Left hindlimb (tissue), 1 donor: ENCODE results near the gene MLST8.

Source experiments
- DNase-seq: peaks from one replicate; pipeline ENCODE4 v3.0.0-alpha.2; 2018

MLST8 gene

GRCh38 chr16:2173916-2174315, 31.3 kb upstream of the MLST8 start:
- DNase-seq = no peak

GRCh38 chr16:2174396-2175131, 30.7 kb upstream of the MLST8 start:
- DNase-seq = no peak

- no peak for DNase-seq
These were observed 29.8 kb upstream of the MLST8 start for GRCh38 chr16:2175454-2175853.

GRCh38 chr16:2176047-2176446, 29.2 kb upstream of the MLST8 start:
- DNase-seq = no peak

- DNase-seq = no peak
These were observed 28.2 kb upstream of the MLST8 start for GRCh38 chr16:2177101-2177500.

GRCh38 chr16:2177561-2177960, 27.7 kb upstream of the MLST8 start:
- no peak for DNase-seq

GRCh38 chr16:2178321-2179106, 26.7 kb upstream of the MLST8 start:
- DNase-seq = no peak

- no peak for DNase-seq
These were observed 26.1 kb upstream of the MLST8 start for GRCh38 chr16:2179107-2179501.

- DNase-seq = no peak
These were observed 25.7 kb upstream of the MLST8 start for GRCh38 chr16:2179576-2179975.

GRCh38 chr16:2180461-2180860, 24.8 kb upstream of the MLST8 start:
- no peak for DNase-seq

- no peak for DNase-seq
These were observed 24.0 kb upstream of the MLST8 start for GRCh38 chr16:2180962-2181923.

GRCh38 chr16:2181952-2182351, 23.3 kb upstream of the MLST8 start:
- no peak for DNase-seq

- no peak for DNase-seq
These were observed 21.6 kb upstream of the MLST8 start for GRCh38 chr16:2183671-2184070.

- DNase-seq = no peak
These were observed 20.9 kb upstream of the MLST8 start for GRCh38 chr16:2184346-2184745.

GRCh38 chr16:2184962-2185361, 20.3 kb upstream of the MLST8 start:
- no peak for DNase-seq

- DNase-seq = no peak
These were observed 19.2 kb upstream of the MLST8 start for GRCh38 chr16:2186064-2186463.

GRCh38 chr16:2186505-2186904, 18.7 kb upstream of the MLST8 start:
- no peak for DNase-seq

GRCh38 chr16:2187212-2187611, 18.0 kb upstream of the MLST8 start:
- no peak for DNase-seq

- no peak for DNase-seq
These were observed 16.9 kb upstream of the MLST8 start for GRCh38 chr16:2188395-2188794.

- no peak for DNase-seq
These were observed 15.9 kb upstream of the MLST8 start for GRCh38 chr16:2189252-2189893.

- no peak for DNase-seq
These were observed 15.1 kb upstream of the MLST8 start for GRCh38 chr16:2190002-2190658.
